GM12874 (cell line): Measurements from ENCODE around the gene RBM24.

ENCODE experiments used
- TF ChIP-seq, protein P1 (sequence below): IDR thresholded peaks from 2 replicates; pipeline ENCODE4 v1.5.1; 2011; ENCODE audit warnings: low read depth, mild to moderate bottlenecking, control low read depth, low read length, moderate library complexity; ENCODE audit not compliant: insufficient read depth

Gene RBM24

DNA sequence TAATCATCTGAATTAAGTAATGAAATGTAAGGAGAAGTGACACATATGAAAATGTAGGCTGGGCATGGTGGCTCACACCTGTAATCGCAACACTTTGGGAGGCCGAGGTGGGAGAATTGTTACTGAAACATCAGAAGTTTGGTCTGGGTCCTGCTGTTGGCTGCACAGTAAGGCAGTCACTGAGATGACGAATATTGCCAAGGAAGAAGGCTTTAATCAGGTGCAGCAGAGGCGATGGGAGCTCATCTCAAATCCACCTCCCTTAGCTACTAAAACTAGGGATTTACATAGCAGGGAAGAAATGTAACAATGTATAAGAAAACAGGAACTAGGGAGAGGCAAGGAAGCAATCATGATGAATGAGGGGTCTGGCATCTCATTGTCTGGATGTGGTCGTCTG is 50.1 kb downstream of the RBM24 start:
- TF ChIP-seq, protein P1, sequence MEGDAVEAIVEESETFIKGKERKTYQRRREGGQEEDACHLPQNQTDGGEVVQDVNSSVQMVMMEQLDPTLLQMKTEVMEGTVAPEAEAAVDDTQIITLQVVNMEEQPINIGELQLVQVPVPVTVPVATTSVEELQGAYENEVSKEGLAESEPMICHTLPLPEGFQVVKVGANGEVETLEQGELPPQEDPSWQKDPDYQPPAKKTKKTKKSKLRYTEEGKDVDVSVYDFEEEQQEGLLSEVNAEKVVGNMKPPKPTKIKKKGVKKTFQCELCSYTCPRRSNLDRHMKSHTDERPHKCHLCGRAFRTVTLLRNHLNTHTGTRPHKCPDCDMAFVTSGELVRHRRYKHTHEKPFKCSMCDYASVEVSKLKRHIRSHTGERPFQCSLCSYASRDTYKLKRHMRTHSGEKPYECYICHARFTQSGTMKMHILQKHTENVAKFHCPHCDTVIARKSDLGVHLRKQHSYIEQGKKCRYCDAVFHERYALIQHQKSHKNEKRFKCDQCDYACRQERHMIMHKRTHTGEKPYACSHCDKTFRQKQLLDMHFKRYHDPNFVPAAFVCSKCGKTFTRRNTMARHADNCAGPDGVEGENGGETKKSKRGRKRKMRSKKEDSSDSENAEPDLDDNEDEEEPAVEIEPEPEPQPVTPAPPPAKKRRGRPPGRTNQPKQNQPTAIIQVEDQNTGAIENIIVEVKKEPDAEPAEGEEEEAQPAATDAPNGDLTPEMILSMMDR = no peak

DNA sequence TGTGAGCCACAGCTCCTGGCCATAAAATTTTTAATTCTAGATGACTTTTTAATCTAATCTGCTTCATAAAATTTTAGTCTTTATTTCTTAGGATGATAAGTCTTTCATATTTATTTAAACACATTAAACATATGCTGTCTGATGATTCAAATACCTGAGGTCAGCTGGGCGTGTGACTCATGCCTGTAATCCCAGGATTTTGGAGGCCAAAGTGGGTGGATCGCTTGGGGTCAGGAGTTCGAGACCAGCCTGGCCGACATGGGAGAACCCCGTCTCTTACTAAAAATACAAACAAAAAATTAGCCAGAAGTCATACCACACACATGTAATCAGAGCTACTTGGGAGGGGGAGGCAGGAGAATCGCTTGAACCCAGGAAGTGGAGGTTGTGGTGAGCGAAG is 53.1 kb downstream of the RBM24 start:
- TF ChIP-seq, protein P1 = no peak

DNA sequence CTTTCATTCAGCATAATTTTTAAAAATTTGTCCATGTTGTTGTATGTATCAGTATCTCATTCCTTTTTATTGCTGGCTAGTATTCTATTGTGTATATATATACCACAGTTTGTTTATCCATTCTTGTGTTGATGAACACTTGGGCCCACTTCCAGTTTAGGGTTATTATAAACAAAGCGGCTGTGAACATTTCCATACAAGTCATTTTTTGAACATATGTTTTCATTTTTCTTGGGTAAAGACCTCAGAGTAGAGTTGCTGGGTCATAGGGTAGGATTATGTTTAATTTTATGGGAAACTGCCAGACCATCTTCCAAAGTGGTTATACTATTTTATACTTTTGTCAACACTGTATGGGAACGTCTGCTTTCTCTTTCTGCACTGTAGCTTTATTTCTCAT is 55.3 kb downstream of the RBM24 start:
- TF ChIP-seq, protein P1 = no peak

DNA sequence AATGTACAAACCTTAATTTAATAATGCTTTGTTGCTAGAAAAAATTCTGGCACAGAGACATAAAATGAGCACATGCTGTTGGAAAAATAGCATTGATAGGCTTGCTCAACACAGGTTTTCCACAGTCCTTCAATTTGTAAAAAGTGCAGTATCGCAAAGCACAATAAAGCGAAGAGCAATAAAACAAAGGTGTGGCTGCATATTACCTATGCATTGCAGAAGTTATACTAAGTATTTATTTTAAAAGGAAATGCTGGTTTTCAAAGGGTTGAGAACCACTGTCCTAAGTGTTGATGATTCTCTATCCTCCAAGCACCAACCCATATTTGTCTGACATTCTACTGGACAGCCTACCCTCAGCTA is 58.1 kb downstream of the RBM24 start:
- TF ChIP-seq, protein P1 = no peak

DNA sequence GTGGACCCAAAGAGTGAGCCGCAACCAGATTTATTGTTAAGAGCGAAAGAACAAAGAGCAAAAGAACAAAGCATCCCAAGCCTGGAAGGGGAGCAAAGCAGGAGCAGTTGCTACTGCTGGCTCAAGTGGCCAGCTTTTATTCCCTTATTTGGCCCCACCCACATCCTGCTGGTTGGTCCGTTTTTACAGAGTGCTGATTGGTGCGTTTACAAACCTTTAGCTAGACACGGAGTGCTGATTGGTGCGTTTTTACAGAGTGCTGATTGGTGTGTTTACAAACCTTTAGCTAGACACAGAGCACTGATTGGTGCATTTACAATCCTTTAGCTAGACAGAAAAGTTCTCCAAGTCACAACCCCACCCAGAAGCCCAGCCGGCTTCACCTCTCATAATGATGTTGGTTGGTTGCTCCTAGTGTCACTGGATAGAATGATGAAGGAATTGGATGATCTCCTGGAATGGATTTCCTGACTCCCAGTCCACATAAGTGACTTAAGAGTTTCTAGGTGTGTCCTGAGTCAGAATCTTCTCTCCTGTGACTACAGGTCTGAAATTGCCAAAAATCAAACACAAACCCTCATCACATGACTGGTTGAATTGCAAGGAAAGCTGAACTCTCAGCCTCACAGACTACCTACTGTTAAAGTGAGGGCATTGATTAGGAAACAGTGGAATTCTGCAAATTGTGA is 60.1 kb downstream of the RBM24 start:
- TF ChIP-seq, protein P1 = no peak

DNA sequence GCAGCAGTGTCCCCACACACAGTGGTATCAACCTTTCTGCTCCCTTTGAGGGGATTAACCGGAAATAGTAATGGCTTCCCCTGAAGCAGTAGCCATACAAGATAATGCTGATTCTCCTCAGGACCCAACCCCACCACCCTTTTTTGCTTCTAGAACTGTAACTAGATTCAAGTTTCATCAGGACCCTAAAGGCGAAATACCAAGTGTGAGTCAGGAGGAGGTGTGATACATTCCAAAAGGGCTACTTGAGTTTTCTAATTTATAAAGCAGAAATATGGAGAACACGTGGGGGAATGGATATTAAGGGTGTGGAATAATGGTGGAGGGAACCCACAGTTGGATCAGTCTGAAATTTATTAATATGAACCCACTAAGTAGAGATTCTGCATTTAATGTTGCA is 60.7 kb downstream of the RBM24 start:
- TF ChIP-seq, protein P1 = no peak

DNA sequence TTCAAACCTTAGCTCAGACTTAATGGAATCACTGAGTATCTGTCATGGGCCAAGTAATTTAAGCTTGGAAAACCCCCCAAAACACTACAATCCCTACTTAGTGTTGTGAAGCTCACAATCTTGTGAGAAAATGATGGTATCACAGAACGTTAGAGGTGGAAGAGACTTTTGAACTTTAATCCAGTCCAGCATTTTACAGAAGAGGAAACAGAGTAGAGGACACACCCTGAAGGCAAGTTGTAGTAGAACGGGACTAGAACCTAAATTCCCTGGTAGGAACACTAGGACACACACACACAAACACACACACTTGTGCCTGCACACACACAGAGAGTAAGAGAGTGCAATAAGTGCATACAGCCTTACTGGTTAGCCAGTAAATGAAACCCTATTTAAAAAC is 62.1 kb downstream of the RBM24 start:
- TF ChIP-seq, protein P1 = no peak
